NCI-H2081 treated with DMSO at 0.1 percent for 48 hours (cell line): ENCODE results near the gene MAD1L1.
"Not testable (repeated sequence)": the region's sequence is repeated elsewhere in the genome, so short reads cannot be mapped to it uniquely, and the experiment has no call there.

Source experiments
- DNase-seq: peaks from one replicate; lab custom pipeline; 2025; lab: John Stamatoyannopoulos, UW

The MAD1L1 gene

GRCh38 chr7:1876641-1877040 is 356.1 kb downstream of the MAD1L1 start:
- not testable (repeated sequence) for DNase-seq

- not testable (repeated sequence) for DNase-seq
These were observed 357.1 kb downstream of the MAD1L1 start for GRCh38 chr7:1875392-1876199.

GRCh38 chr7:1874590-1875391 is 358.0 kb downstream of the MAD1L1 start:
- DNase-seq: not testable (repeated sequence)

- no peak for DNase-seq
These were observed 358.7 kb downstream of the MAD1L1 start for GRCh38 chr7:1873857-1874589.

GRCh38 chr7:1873421-1873820 is 359.3 kb downstream of the MAD1L1 start:
- no peak for DNase-seq

- DNase-seq: no peak
These were observed 359.7 kb downstream of the MAD1L1 start for GRCh38 chr7:1873070-1873405.

GRCh38 chr7:1872191-1873069 is 360.3 kb downstream of the MAD1L1 start:
- DNase-seq: no peak

- no peak for DNase-seq
These were observed 363.2 kb downstream of the MAD1L1 start for GRCh38 chr7:1869452-1870130.

- DNase-seq: no peak
These were observed 364.1 kb downstream of the MAD1L1 start for GRCh38 chr7:1868516-1869165.

GRCh38 chr7:1867370-1868260 is 365.1 kb downstream of the MAD1L1 start:
- DNase-seq: no peak

- no peak for DNase-seq
These were observed 366.1 kb downstream of the MAD1L1 start for GRCh38 chr7:1866601-1867000.

GRCh38 chr7:1865571-1866255 is 367.0 kb downstream of the MAD1L1 start:
- DNase-seq: no peak

- DNase-seq: no peak
These were observed 367.7 kb downstream of the MAD1L1 start for GRCh38 chr7:1865000-1865555.

- DNase-seq: no peak
These were observed 368.4 kb downstream of the MAD1L1 start for GRCh38 chr7:1864161-1864940.

GRCh38 chr7:1863091-1863900 is 369.4 kb downstream of the MAD1L1 start:
- DNase-seq: no peak

- no peak for DNase-seq
These were observed 370.2 kb downstream of the MAD1L1 start for GRCh38 chr7:1862560-1862959.
